HEK293T (cell line): ENCODE results near the gene CSTA.

ENCODE experiments used
- CTCF ChIA-PET: fragments of 350-600 bp; formaldehyde crosslinking; extraction: SDS; loops from one replicate; lab custom pipeline; 2021; ENCODE audit warnings: antibody characterized with exemption, inconsistent platforms; lab: Yijun Ruan, JAX
- POLR2A ChIA-PET: fragments of 350-600 bp; formaldehyde crosslinking; extraction: SDS; loops from one replicate; lab custom pipeline; 2020; ENCODE audit warnings: antibody characterized with exemption, inconsistent platforms; lab: Yijun Ruan, JAX
- DNase-seq: peaks from one replicate; pipeline ENCODE4 v3.0.0; 2012; ENCODE audit warnings: mixed read lengths; ENCODE audit errors: extremely low spot score
- ARNT ChIP-seq: fragments of 450-650 bp; IDR thresholded peaks from 2 replicates; pipeline ENCODE4 v1.6.1; 2017; ENCODE audit warnings: mild to moderate bottlenecking
- BHLHE40 ChIP-seq: fragments of 450-650 bp; IDR thresholded peaks from 2 replicates; pipeline ENCODE4 v1.6.1; 2016; ENCODE audit warnings: mild to moderate bottlenecking, moderate library complexity, borderline replicate concordance
- CTBP1 ChIP-seq: fragments of 450-650 bp; IDR thresholded peaks from 2 replicates; pipeline ENCODE4 v1.6.1; 2016; ENCODE audit warnings: borderline replicate concordance
- ELF4 ChIP-seq: fragments of 450-650 bp; IDR thresholded peaks from 2 replicates; pipeline ENCODE4 v1.6.1; 2017; ENCODE audit warnings: antibody characterized with exemption
- FOXA1 ChIP-seq: fragments of 450-650 bp; IDR thresholded peaks from 2 replicates; pipeline ENCODE4 v1.6.1; 2016; ENCODE audit warnings: mild to moderate bottlenecking
- FOXK2 ChIP-seq: fragments of 450-650 bp; IDR thresholded peaks from 2 replicates; pipeline ENCODE4 v1.6.1; 2016; ENCODE audit warnings: mild to moderate bottlenecking
- FOXM1 ChIP-seq: fragments of 450-650 bp; IDR thresholded peaks from 2 replicates; pipeline ENCODE4 v1.6.1; 2017; ENCODE audit warnings: mild to moderate bottlenecking, borderline replicate concordance
- HDGF ChIP-seq: fragments of 450-650 bp; IDR thresholded peaks from 2 replicates; pipeline ENCODE4 v1.6.1; 2017; ENCODE audit warnings: antibody characterized with exemption, borderline replicate concordance
- L3MBTL2 ChIP-seq: fragments of 450-650 bp; conservative IDR thresholded peaks from 2 replicates; pipeline ENCODE4 v1.6.1; 2016; ENCODE audit warnings: mild to moderate bottlenecking
- LEF1 ChIP-seq: fragments of 450-650 bp; IDR thresholded peaks from 2 replicates; pipeline ENCODE4 v1.6.1; 2017; ENCODE audit warnings: mild to moderate bottlenecking, borderline replicate concordance
- NFRKB ChIP-seq: fragments of 450-650 bp; IDR thresholded peaks from 2 replicates; pipeline ENCODE4 v1.6.1; 2016; ENCODE audit warnings: mild to moderate bottlenecking, moderate library complexity
- SP1 ChIP-seq: fragments of 450-650 bp; IDR thresholded peaks from 2 replicates; pipeline ENCODE4 v1.6.1; 2017
- SUZ12 ChIP-seq: fragments of 450-650 bp; IDR thresholded peaks from 2 replicates; pipeline ENCODE4 v1.6.1; 2016; ENCODE audit warnings: mild to moderate bottlenecking
- TARDBP ChIP-seq: fragments of 450-650 bp; IDR thresholded peaks from 2 replicates; pipeline ENCODE4 v1.6.1; 2016
- ZNF384 ChIP-seq: fragments of 450-650 bp; IDR thresholded peaks from 2 replicates; pipeline ENCODE4 v1.6.1; 2016
- TF ChIP-seq, protein P1 (sequence below): fragments of 450-650 bp; IDR thresholded peaks from 2 replicates; pipeline ENCODE4 v1.6.1; 2016

Gene CSTA

GRCh38 chr3:122353893-122354401 is 28.9 kb downstream of the CSTA start:
- ChIA-PET POLR2A (interaction anchor here (1.1 kb wide), 1 partner anchor 30 kb away, joined by 5 read pairs; the partner anchor contains the start of genes FAM162A and MIX23), CTCF (no interaction called here)
- DNase-seq, result no peak
- TF ChIP-seq NFRKB (no peak), LEF1 (no peak), BHLHE40 (no peak), FOXM1 (no peak), ARNT (no peak)

DNA sequence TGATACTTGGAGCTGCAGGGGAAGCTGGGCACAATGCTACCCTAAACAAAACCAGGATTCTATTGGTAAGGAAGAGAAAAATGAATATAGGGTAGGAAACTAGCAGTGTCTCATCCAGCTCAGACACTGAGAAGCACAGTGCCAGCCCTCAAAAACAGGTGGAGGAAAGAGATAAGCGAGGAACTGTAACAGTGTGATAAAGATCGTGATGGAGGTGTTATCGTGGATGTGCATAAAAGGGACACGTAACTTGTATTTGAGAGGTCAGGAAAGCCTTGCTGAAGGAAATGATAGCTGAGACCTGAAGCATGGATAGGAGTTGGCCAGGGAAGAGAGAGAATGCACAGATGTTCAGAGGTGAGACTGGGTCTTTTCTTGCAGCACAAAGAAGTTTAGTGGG is 30.6 kb downstream of the CSTA start:
- DNase-seq, result no peak
- ChIA-PET CTCF (interaction anchor here (0.7 to 1.2 kb wide), 2 partner anchors 13 to 17 kb away, joined by 3 read pairs; no protein-coding TSS in a partner anchor), POLR2A (interaction anchor here (1.1 kb wide), 1 partner anchor 28 kb away, joined by 4 read pairs; the partner anchor contains the start of gene FAM162A)
- no peak for TF ChIP-seq HDGF
- TF ChIP-seq FOXA1, result no peak
- TF ChIP-seq NFRKB, result no peak
- TF ChIP-seq FOXM1, result no peak
- no peak for TF ChIP-seq FOXK2
- TF ChIP-seq ARNT, result no peak
- TF ChIP-seq ELF4, result no peak
- TF ChIP-seq ZNF384, result no peak
- TF ChIP-seq CTBP1, result no peak
- TF ChIP-seq SUZ12, result no peak
- TF ChIP-seq BHLHE40, result no peak
- TF ChIP-seq TARDBP, result no peak
- TF ChIP-seq, protein P1, sequence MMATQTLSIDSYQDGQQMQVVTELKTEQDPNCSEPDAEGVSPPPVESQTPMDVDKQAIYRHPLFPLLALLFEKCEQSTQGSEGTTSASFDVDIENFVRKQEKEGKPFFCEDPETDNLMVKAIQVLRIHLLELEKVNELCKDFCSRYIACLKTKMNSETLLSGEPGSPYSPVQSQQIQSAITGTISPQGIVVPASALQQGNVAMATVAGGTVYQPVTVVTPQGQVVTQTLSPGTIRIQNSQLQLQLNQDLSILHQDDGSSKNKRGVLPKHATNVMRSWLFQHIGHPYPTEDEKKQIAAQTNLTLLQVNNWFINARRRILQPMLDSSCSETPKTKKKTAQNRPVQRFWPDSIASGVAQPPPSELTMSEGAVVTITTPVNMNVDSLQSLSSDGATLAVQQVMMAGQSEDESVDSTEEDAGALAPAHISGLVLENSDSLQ, result no peak
- TF ChIP-seq SP1, result no peak
- no peak for TF ChIP-seq LEF1
- no peak for TF ChIP-seq L3MBTL2

- ChIA-PET POLR2A (interaction anchor here (1.1 kb wide), 1 partner anchor 28 kb away, joined by 4 read pairs; the partner anchor contains the start of gene FAM162A), CTCF (interaction anchor here (0.7 to 1.5 kb wide), 3 partner anchors 13 to 255 kb away, joined by 3 to 4 read pairs (median 3); no protein-coding TSS in a partner anchor)
- no peak for TF ChIP-seq FOXK2
- TF ChIP-seq SUZ12, result no peak
- no peak for TF ChIP-seq FOXA1
- no peak for TF ChIP-seq CTBP1
- no peak for TF ChIP-seq LEF1
- TF ChIP-seq ELF4, result no peak
- TF ChIP-seq ARNT, result no peak
- no peak for TF ChIP-seq HDGF
- TF ChIP-seq L3MBTL2, result no peak
- no peak for TF ChIP-seq NFRKB
- no peak for TF ChIP-seq SP1
- no peak for TF ChIP-seq TARDBP
- no peak for TF ChIP-seq ZNF384
- TF ChIP-seq, protein P1, result no peak
- TF ChIP-seq FOXM1, result no peak
- no peak for TF ChIP-seq BHLHE40
- DNase-seq, result peak; percentile 39
These were observed 31.4 kb downstream of the CSTA start for GRCh38 chr3:122356402-122356801.

DNA sequence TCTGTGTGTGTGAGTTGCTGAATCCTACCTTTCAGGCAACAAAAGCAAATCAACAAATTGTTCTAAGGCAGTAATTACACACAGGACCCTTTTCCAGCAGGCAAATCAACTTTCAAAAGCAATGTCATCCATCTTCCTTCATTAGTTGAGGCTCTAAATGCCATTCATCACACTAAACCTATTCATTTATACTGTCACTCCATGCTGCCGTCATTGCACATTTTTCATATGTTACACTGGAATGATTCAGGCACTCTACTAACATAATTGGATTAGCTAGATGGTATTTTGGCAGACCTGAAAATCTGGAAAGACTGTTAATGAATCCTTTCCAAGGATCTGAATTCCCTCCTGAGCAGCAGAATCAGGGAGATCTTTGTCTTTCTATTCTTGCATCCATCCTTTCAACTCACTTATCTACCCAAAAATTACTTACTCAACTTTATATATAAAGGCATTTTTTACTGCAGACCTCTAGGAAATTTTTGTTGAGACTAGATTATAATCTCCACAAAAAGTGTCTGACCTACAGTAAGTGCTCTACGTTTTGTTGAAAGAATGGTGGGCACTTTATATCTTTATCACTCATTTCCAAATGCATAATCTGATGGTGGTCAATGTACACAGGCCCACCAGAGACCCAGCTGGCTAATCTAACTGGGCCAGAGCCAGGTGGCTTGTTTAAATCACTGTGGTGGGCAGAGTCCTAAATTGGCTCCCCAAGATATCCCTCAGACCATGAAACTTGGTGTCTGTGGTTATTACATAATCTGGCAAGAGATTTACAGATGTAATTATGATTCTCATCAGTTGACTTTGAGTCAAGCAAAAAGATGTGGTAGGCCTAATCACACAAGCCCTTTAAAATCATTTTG is 33.0 kb downstream of the CSTA start:
- DNase-seq, result no peak
- no peak for TF ChIP-seq SUZ12
- no peak for TF ChIP-seq L3MBTL2
- no peak for TF ChIP-seq ZNF384
- no peak for TF ChIP-seq ELF4
- TF ChIP-seq TARDBP, result no peak
- TF ChIP-seq, protein P1, result no peak
- no peak for TF ChIP-seq SP1
- TF ChIP-seq BHLHE40, result no peak
- no peak for TF ChIP-seq FOXA1
- no peak for TF ChIP-seq HDGF
- TF ChIP-seq NFRKB, result no peak
- TF ChIP-seq FOXM1, result no peak
- TF ChIP-seq CTBP1, result no peak
- no peak for TF ChIP-seq FOXK2
- CTCF ChIA-PET, result interaction anchor here (0.6 to 1.5 kb wide), 2 partner anchors 10 to 256 kb away, joined by 3 to 4 read pairs; no protein-coding TSS in a partner anchor
- POLR2A ChIA-PET, result no interaction called here

- POLR2A ChIA-PET, result no interaction called here
- DNase-seq, result no peak
- CTCF ChIA-PET, result no interaction called here
- TF ChIP-seq BHLHE40, result no peak
- no peak for TF ChIP-seq FOXK2
- TF ChIP-seq LEF1, result no peak
These were observed 33.6 kb downstream of the CSTA start for GRCh38 chr3:122358703-122359032.

GRCh38 chr3:122362026-122362425 is 37.0 kb downstream of the CSTA start:
- ChIA-PET POLR2A (interaction anchor here (2.1 kb wide), 1 partner anchor 22 kb away, joined by 7 read pairs; the partner anchor contains the start of gene FAM162A), CTCF (no interaction called here)
- no peak for DNase-seq
- TF ChIP-seq ELF4, result no peak
- no peak for TF ChIP-seq FOXM1
- no peak for TF ChIP-seq L3MBTL2
- TF ChIP-seq FOXK2, result no peak
- TF ChIP-seq CTBP1, result no peak
- no peak for TF ChIP-seq TARDBP
